Lung (tissue), 12 donors: Measurements from ENCODE around the gene ATP8A1. TPM values are rescaled to one million over a fixed set of nuclear protein-coding genes. Genes with fewer than 3 reads are reported as not detected.
A peak's percentile ranks its signal among the peaks of the same experiment; 100 is the strongest.

Experiments used
- ATAC-seq: fragments of 200-7000 bp; cut with Tn5 transposase; one replicate; pipeline ENCODE4 v1.9.1; 2020; ENCODE audit warnings: moderate number of reproducible peaks; ENCODE audit not compliant: insufficient read depth, low FRiP score
- DNase-seq, 3 donors: peaks; one replicate each; pipeline ENCODE4 v3.0.0-alpha.2; 2013 to 2017
- H3K27ac ChIP-seq, 2 donors: one replicate each; pipeline ENCODE4 v1.5.1; 2013; ENCODE audit warnings: mild to moderate bottlenecking in 2 of 2, moderate library complexity in 2 of 2, control low read depth in 1 of 2, inconsistent platforms in 1 of 2, low read depth in 1 of 2, low read length in 1 of 2
- H3K27me3 ChIP-seq, 3 donors: one replicate each; pipeline ENCODE4 v1.5.1; 2013; ENCODE audit warnings: low read length in 2 of 3; ENCODE audit not compliant: control insufficient read depth in 3 of 3, insufficient read depth in 3 of 3
- H3K36me3 ChIP-seq, 4 donors: one replicate each; pipeline ENCODE4 v1.5.1; 2013; ENCODE audit warnings: low read length in 4 of 4, mild to moderate bottlenecking in 1 of 4, moderate library complexity in 1 of 4; ENCODE audit not compliant: control insufficient read depth in 4 of 4, insufficient read depth in 4 of 4
- H3K4me1 ChIP-seq, 5 donors: one replicate each; pipeline ENCODE4 v1.5.1; 2013; ENCODE audit warnings: low read length in 5 of 5, mild to moderate bottlenecking in 2 of 5, moderate library complexity in 1 of 5; ENCODE audit not compliant: control insufficient read depth in 5 of 5, insufficient read depth in 5 of 5
- H3K4me3 ChIP-seq: one replicate; pipeline ENCODE4 v1.5.1; 2013; ENCODE audit warnings: mild to moderate bottlenecking, control low read depth, moderate library complexity
- H3K9ac ChIP-seq, 2 donors: one replicate each; pipeline ENCODE4 v1.5.1; 2013; ENCODE audit warnings: low read length in 2 of 2, control low read depth in 1 of 2; ENCODE audit not compliant: insufficient read depth in 1 of 2
- H3K9me3 ChIP-seq, 4 donors: one replicate each; pipeline ENCODE4 v1.5.1; 2013; ENCODE audit warnings: low read length in 3 of 4, mild to moderate bottlenecking in 1 of 4, moderate library complexity in 1 of 4; ENCODE audit not compliant: control insufficient read depth in 4 of 4, insufficient read depth in 3 of 4
- CTCF ChIP-seq: IDR thresholded peaks from 2 replicates; pipeline ENCODE4 v1.5.1; 2012; ENCODE audit warnings: mild to moderate bottlenecking; ENCODE audit errors: control extremely low read depth, extremely low read depth
- WGBS, 2 donors: extraction: QIAGEN DNeasy Blood & Tissue Kit; methylation state at CpG; one replicate each; pipeline ENCODE4 v1.1.7; 2013; 5-methylcytosine and 5-hydroxymethylcytosine counted together
- polyA plus RNA-seq, 2 donors: library from polyadenylated mRNA; stranded (reverse); fragments of 200-250 nt; gene quantifications; one replicate each; pipeline ENCODE4 v1.2.1, GENCODE V29; 2013
- total RNA-seq, 2 donors: library from RNA; depleted of rRNA in 1 of 2; stranded (reverse); fragments of >200 nt in 1 of 2; gene quantifications; one replicate each; pipeline ENCODE4 v1.2.1, GENCODE V29; 2014 to 2021
- donor health status: control.
- donor health status: control.
- donor health status: Bipolar disorder and iron deficiency.
- donor health status: healthy.
- donor health status: DM: yes; HTN: yes; CAD: no.

The ATP8A1 gene
- total and polyA plus RNA-seq, 4 donors, result 13.8 to 297 (median 48.9) TPM

GRCh38 chr4:42678512-42678911 lies 21.6 kb upstream of the ATP8A1 start:
- peaks cover 0 to 13% (median 0%) of the 10 kb centered on the region in 5 donors for H3K4me1 ChIP-seq
- 74 to 94% methylated on average over 1 of the region's 1 CpG for WGBS, 2 donors
- H3K27ac ChIP-seq, result no peak overlapping the region
- ATAC-seq, result no peak
- no peaks in the 10 kb centered on the region for H3K27me3 ChIP-seq
- H3K4me3 ChIP-seq, result no peak overlapping the region
- no peak for DNase-seq
- no peak for TF ChIP-seq CTCF
- H3K9me3 ChIP-seq, result no peaks in the 10 kb centered on the region
- H3K9ac ChIP-seq, result no peak overlapping the region
- H3K36me3 ChIP-seq, result no peaks in the 10 kb centered on the region

- Histone ChIP-seq H3K9me3 (no peaks in the 10 kb centered on the region), H3K4me3 (no peak overlapping the region), H3K27ac (no peak overlapping the region), H3K27me3 (no peaks in the 10 kb centered on the region), H3K4me1 (peaks cover 0 to 26% (median 2%) of the 10 kb centered on the region in 5 donors), H3K9ac (no peak overlapping the region), H3K36me3 (no peaks in the 10 kb centered on the region)
- TF ChIP-seq CTCF, result no peak
- no peak for ATAC-seq
- WGBS, 2 donors, result 39 to 62% methylated on average over 8 of the region's 8 CpGs
- peak; percentile 64 to 92 (median 88) for DNase-seq
Measured at GRCh38 chr4:42676066-42676951, 19.4 kb upstream of the ATP8A1 start.

GRCh38 chr4:42673082-42673425 lies 16.1 kb upstream of the ATP8A1 start:
- H3K9me3 ChIP-seq, result no peaks in the 10 kb centered on the region
- TF ChIP-seq CTCF, result no peak
- H3K9ac ChIP-seq, result no peak overlapping the region
- DNase-seq (peak; percentile 60 to 78 (median 60)), ATAC-seq (peak; percentile 92)
- H3K4me1 ChIP-seq, result peaks cover 0 to 26% (median 2%) of the 10 kb centered on the region in 5 donors
- H3K27ac ChIP-seq, result peak overlapping the region in 1 of 2 donors; percentile 75
- no peak overlapping the region for H3K4me3 ChIP-seq
- H3K36me3 ChIP-seq, result no peaks in the 10 kb centered on the region
- 45% methylated on average over 2 of the region's 2 CpGs for WGBS, 2 donors
- H3K27me3 ChIP-seq, result no peaks in the 10 kb centered on the region
